BE2C (cell line): ENCODE results near the gene ITGAE.
"Not testable (repeated sequence)": the region's sequence is repeated elsewhere in the genome, so short reads cannot be mapped to it uniquely, and the experiment has no call there.

ENCODE experiments used
- DNase-seq: peaks from one replicate; pipeline ENCODE4 v3.0.0-alpha.2; 2020
- H3K27me3 ChIP-seq: fragments of 250-450 bp; sonication (Bioruptor Pico); 2 replicates; pipeline ENCODE4 v1.5.1; 2020; ENCODE audit warnings: mild to moderate bottlenecking
- H3K36me3 ChIP-seq: fragments of 250-450 bp; sonication (Bioruptor Pico); 2 replicates; pipeline ENCODE4 v1.5.1; 2020; ENCODE audit warnings: mild to moderate bottlenecking
- H3K4me1 ChIP-seq: fragments of 250-450 bp; sonication (Bioruptor Pico); 2 replicates; pipeline ENCODE4 v1.5.1; 2020
- H3K4me3 ChIP-seq: 2 replicates; pipeline ENCODE4 v1.5.1; 2011; ENCODE audit warnings: low read depth, low read length
- H3K9me3 ChIP-seq: fragments of 250-450 bp; sonication (Bioruptor Pico); 2 replicates; pipeline ENCODE4 v1.5.1; 2020
- TF ChIP-seq, protein P1 (sequence below): IDR thresholded peaks from 2 replicates; pipeline ENCODE4 v1.5.1; 2012; ENCODE audit warnings: mild to moderate bottlenecking, low read depth, low read length

Gene ITGAE

DNA sequence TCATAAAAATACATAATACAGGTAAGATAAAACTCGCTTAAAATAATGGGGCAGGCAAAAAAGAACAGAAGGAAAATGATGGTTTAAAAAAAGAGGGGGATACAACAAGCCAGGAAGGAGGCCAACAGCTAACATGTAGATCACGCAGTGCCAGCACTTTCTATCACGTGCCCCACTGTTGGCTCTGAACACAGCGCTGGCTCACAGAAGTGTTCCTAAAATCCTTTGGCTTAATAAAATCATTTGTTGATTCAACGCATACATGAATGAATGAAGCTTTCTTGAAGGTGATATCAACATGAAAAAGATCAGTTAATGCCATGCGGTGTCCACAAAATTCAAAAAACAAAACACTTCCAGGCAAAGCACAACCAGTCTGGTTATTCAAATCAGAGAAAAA is 8.5 kb downstream of the ITGAE start:
- H3K4me1 ChIP-seq: no peaks in the 10 kb centered on the region
- no peaks in the 10 kb centered on the region for H3K9me3 ChIP-seq
- DNase-seq: no peak
- TF ChIP-seq, protein P1, sequence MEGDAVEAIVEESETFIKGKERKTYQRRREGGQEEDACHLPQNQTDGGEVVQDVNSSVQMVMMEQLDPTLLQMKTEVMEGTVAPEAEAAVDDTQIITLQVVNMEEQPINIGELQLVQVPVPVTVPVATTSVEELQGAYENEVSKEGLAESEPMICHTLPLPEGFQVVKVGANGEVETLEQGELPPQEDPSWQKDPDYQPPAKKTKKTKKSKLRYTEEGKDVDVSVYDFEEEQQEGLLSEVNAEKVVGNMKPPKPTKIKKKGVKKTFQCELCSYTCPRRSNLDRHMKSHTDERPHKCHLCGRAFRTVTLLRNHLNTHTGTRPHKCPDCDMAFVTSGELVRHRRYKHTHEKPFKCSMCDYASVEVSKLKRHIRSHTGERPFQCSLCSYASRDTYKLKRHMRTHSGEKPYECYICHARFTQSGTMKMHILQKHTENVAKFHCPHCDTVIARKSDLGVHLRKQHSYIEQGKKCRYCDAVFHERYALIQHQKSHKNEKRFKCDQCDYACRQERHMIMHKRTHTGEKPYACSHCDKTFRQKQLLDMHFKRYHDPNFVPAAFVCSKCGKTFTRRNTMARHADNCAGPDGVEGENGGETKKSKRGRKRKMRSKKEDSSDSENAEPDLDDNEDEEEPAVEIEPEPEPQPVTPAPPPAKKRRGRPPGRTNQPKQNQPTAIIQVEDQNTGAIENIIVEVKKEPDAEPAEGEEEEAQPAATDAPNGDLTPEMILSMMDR: no peak
- no peaks in the 10 kb centered on the region for H3K36me3 ChIP-seq
- no peaks in the 10 kb centered on the region for H3K27me3 ChIP-seq
- no peak overlapping the region for H3K4me3 ChIP-seq

DNA sequence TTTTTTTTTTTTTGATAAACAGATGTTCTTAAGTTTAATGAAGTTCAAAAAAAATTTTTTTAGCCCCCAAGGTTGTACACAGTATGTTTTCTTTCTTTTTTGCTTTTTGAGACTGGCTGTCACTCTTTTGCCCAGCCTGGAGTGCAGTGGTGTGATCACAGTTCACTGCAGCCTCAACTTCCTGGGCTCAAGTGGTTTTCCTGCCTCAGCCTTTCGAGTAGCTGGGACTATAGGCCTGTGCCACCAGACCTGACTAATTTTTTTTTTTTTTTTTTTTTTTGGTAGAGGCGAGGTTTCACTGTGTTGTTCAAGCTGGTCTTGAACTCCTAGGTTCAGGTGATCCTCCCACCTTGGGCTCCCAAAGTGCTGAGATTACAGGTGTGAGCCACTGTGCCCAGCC is 12.8 kb downstream of the ITGAE start:
- no peaks in the 10 kb centered on the region for H3K9me3 ChIP-seq
- H3K4me3 ChIP-seq: no peak overlapping the region
- no peak for DNase-seq

DNA sequence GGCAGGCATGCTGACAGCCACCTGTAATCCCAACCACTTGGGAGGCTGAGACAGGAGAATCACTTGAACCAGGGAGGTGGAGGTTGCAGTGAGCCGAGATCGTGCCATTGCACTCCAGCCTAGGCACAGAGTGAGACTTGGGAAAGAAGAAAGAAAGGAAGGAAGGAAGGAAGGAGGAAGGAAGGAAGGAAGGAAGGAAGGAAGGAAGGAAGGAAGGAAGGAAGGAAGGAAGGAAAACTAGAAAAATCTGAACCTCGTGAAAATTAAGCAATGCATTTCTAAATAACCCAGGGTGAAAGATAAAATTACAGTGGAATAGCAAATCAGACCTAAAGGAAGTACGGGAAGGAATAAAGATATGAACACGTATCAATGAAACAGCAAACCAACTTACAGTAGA is 15.7 kb downstream of the ITGAE start:
- not testable (repeated sequence) for DNase-seq, H3K27me3 ChIP-seq, H3K36me3 ChIP-seq, H3K4me1 ChIP-seq, H3K4me3 ChIP-seq, H3K9me3 ChIP-seq

More for the DNA sequence above, 12.8 kb downstream of the ITGAE start:
- TF ChIP-seq, protein P1: no peak
- Histone ChIP-seq H3K4me1 (no peaks in the 10 kb centered on the region), H3K27me3 (no peaks in the 10 kb centered on the region), H3K36me3 (no peaks in the 10 kb centered on the region)

DNA sequence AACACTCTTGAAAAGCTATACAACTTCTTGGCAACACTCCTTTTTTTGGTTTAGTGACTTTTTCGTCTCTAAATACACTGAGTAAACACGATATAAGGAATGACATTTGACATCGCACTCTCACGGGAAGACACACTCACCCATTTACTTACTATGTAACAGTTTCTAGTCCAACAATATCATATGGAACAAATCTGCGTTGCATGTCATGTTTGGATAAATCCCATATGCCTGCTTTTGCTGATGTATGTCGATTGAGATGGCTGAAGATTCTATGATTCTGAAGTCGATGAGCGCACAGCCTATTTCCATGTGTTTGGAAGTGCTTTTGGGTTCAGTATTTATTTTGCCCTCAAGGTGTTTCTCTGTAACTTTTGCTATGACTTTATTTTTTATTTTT is 18.2 kb downstream of the ITGAE start:
- no peak for DNase-seq
- Histone ChIP-seq H3K4me1 (no peaks in the 10 kb centered on the region), H3K27me3 (no peaks in the 10 kb centered on the region), H3K4me3 (no peak overlapping the region), H3K9me3 (no peaks in the 10 kb centered on the region), H3K36me3 (no peaks in the 10 kb centered on the region)
- TF ChIP-seq, protein P1: no peak

DNA sequence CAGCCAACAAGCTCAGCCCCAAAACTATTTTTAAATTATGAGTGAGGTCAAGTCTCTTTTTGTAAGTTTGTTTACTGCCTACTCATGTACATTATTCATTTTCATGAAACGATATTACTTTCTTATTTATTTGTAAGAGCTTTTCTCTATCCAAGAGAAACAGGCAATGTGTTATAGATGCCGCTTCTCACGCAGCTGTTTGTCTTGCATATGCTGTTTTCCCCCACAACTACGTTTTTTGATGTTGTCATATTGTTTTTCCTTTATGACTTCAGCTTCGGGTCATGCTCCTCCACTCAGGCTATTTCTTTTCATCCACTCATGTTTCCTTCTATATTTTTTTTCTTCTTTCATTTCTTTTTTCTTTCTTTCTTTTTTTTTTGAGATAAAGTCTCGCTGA is 20.0 kb downstream of the ITGAE start:
- no peak for DNase-seq

DNA sequence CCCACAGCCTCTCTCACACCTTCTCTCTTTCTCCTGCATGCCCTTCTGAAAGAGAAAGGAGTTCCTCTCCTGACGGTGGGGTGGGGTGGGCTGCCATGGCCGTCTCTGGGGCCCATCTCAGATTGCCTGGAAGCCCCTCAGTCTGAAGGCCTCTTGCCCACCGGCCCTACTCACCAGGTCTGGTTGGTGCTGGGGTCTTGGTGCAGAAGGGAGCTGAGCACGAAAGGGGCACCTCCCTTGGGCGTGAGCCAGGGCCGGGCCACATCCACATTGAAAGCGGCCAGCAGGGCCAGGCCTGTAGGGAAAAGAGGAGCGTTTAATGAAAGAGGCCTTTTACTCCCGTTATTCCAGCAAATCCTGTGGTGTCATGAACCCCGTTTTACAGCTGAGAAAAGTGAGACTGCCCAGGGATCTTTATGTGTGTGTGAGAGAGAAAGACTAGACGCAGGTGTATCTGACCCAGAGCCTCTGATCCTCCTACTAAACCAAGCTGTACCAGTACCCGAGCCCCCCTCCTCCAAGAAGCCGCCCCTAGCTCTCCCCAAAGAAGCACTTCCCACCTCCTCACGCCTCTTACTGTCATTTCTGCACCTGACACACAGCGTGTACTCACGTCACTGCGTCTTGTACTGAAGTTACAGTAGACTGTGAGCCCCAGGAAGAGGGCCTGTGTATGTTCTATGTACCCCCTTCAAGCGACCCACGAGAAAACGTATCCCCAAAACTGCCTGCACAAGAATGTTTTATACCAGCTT is 23.4 kb downstream of the ITGAE start:
- TF ChIP-seq, protein P1: no peak
- no peaks in the 10 kb centered on the region for H3K27me3 ChIP-seq
- H3K36me3 ChIP-seq: no peaks in the 10 kb centered on the region
- H3K9me3 ChIP-seq: no peaks in the 10 kb centered on the region
- H3K4me3 ChIP-seq: no peak overlapping the region
- no peaks in the 10 kb centered on the region for H3K4me1 ChIP-seq
- no peak for DNase-seq

More for the DNA sequence above, 20.0 kb downstream of the ITGAE start:
- TF ChIP-seq, protein P1: no peak
- no peaks in the 10 kb centered on the region for H3K36me3 ChIP-seq
- H3K9me3 ChIP-seq: no peaks in the 10 kb centered on the region
- no peak overlapping the region for H3K4me3 ChIP-seq
- H3K4me1 ChIP-seq: no peaks in the 10 kb centered on the region
- no peaks in the 10 kb centered on the region for H3K27me3 ChIP-seq

DNA sequence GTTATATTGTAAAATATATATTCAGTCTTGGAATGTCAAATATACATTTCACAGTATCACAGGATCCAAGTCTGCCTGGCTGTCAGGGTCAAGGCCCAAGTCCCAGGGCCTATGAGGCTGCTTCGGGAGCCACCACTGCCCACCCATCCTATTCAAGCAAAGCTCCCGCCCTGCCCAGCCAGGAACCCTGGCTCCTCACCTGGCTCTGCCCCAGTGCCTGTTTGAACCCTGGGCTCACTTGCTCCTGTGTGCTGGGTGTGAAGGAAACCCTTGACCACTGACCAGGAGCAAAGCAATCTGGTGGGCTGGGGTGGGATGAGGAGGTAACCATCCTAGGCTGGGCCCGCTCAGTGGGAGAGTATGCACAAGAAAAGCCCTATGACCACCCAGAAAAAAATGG is 27.0 kb downstream of the ITGAE start:
- H3K27me3 ChIP-seq: no peaks in the 10 kb centered on the region

More for the DNA sequence above, 27.0 kb downstream of the ITGAE start:
- H3K4me3 ChIP-seq: no peak overlapping the region
- DNase-seq: no peak
- no peaks in the 10 kb centered on the region for H3K9me3 ChIP-seq
- no peaks in the 10 kb centered on the region for H3K36me3 ChIP-seq
- TF ChIP-seq, protein P1: no peak
- no peaks in the 10 kb centered on the region for H3K4me1 ChIP-seq
